HEK293T (cell line): ENCODE measurements around the gene MAU2.

Source experiments
- ARNT ChIP-seq: fragments of 450-650 bp; IDR thresholded peaks from 2 replicates; pipeline ENCODE4 v1.6.1; 2017; ENCODE audit warnings: mild to moderate bottlenecking
- BHLHE40 ChIP-seq: fragments of 450-650 bp; IDR thresholded peaks from 2 replicates; pipeline ENCODE4 v1.6.1; 2016; ENCODE audit warnings: mild to moderate bottlenecking, moderate library complexity, borderline replicate concordance
- FOXA1 ChIP-seq: fragments of 450-650 bp; IDR thresholded peaks from 2 replicates; pipeline ENCODE4 v1.6.1; 2016; ENCODE audit warnings: mild to moderate bottlenecking
- FOXK2 ChIP-seq: fragments of 450-650 bp; IDR thresholded peaks from 2 replicates; pipeline ENCODE4 v1.6.1; 2016; ENCODE audit warnings: mild to moderate bottlenecking
- FOXM1 ChIP-seq: fragments of 450-650 bp; IDR thresholded peaks from 2 replicates; pipeline ENCODE4 v1.6.1; 2017; ENCODE audit warnings: mild to moderate bottlenecking, borderline replicate concordance
- HDGF ChIP-seq: fragments of 450-650 bp; IDR thresholded peaks from 2 replicates; pipeline ENCODE4 v1.6.1; 2017; ENCODE audit warnings: antibody characterized with exemption, borderline replicate concordance
- LEF1 ChIP-seq: fragments of 450-650 bp; IDR thresholded peaks from 2 replicates; pipeline ENCODE4 v1.6.1; 2017; ENCODE audit warnings: mild to moderate bottlenecking, borderline replicate concordance
- PKNOX1 ChIP-seq: fragments of 450-650 bp; IDR thresholded peaks from 2 replicates; pipeline ENCODE4 v1.6.1; 2016
- SP1 ChIP-seq: fragments of 450-650 bp; IDR thresholded peaks from 2 replicates; pipeline ENCODE4 v1.6.1; 2017
- SUZ12 ChIP-seq: fragments of 450-650 bp; IDR thresholded peaks from 2 replicates; pipeline ENCODE4 v1.6.1; 2016; ENCODE audit warnings: mild to moderate bottlenecking
- TARDBP ChIP-seq: fragments of 450-650 bp; IDR thresholded peaks from 2 replicates; pipeline ENCODE4 v1.6.1; 2016
- ZNF384 ChIP-seq: fragments of 450-650 bp; IDR thresholded peaks from 2 replicates; pipeline ENCODE4 v1.6.1; 2016

GRCh38 chr19:19366434-19367396, 46.1 kb downstream of the MAU2 start:
- no peak for TF ChIP-seq ARNT
- no peak for TF ChIP-seq FOXM1
- TF ChIP-seq TARDBP, result no peak
- TF ChIP-seq HDGF, result no peak
- TF ChIP-seq SP1, result no peak
- no peak for TF ChIP-seq ZNF384
- no peak for TF ChIP-seq BHLHE40
- TF ChIP-seq LEF1, result no peak
- no peak for TF ChIP-seq SUZ12
- TF ChIP-seq FOXA1, result no peak
- TF ChIP-seq PKNOX1, result no peak
- TF ChIP-seq FOXK2, result no peak
